Suprapubic skin (tissue), 4 donors: ENCODE data around the gene RANBP1. TPM values are rescaled to one million over a fixed set of nuclear protein-coding genes. Genes with fewer than 3 reads are reported as not detected.

Experiments used
- DNase-seq, 2 donors: peaks; one replicate each; pipeline ENCODE4 v3.0.0-alpha.2; 2019; ENCODE audit warnings: low spot score in 2 of 2
- H3K27ac ChIP-seq: fragments of 200-600 bp; sonication (generic); one replicate; pipeline ENCODE4 v1.5.1; 2019
- H3K27me3 ChIP-seq: fragments of 200-600 bp; sonication (generic); one replicate; pipeline ENCODE4 v1.5.1; 2019
- H3K36me3 ChIP-seq: fragments of 200-600 bp; sonication (generic); one replicate; pipeline ENCODE4 v1.5.1; 2019
- H3K4me1 ChIP-seq: fragments of 200-600 bp; sonication (generic); one replicate; pipeline ENCODE4 v1.5.1; 2019
- H3K4me3 ChIP-seq: fragments of 200-600 bp; sonication (generic); one replicate; pipeline ENCODE4 v1.5.1; 2019; ENCODE audit warnings: mild to moderate bottlenecking
- H3K9me3 ChIP-seq: fragments of 200-600 bp; sonication (generic); one replicate; pipeline ENCODE4 v1.5.1; 2019
- CTCF ChIP-seq, 2 donors: fragments of 200-600 bp in 1 of 2; fragments of 450-650 bp in 1 of 2; sonication (generic) in 1 of 2; IDR thresholded peaks; one replicate each; pipeline ENCODE4 v1.5.1; 2016 to 2019; ENCODE audit warnings: antibody characterized with exemption in 2 of 2, mild to moderate bottlenecking in 1 of 2, moderate library complexity in 1 of 2
- EP300 ChIP-seq: sonication (generic); formaldehyde crosslinking; IDR thresholded peaks from one replicate; pipeline ENCODE4 v1.6.1; 2017; ENCODE audit warnings: antibody characterized with exemption
- POLR2A ChIP-seq, 2 donors: fragments of 450-650 bp; IDR thresholded peaks; one replicate each; pipeline ENCODE4 v1.6.1; 2017; ENCODE audit warnings: antibody characterized with exemption in 2 of 2, mild to moderate bottlenecking in 2 of 2, moderate library complexity in 2 of 2
- POLR2AphosphoS5 ChIP-seq, 3 donors: sonication (generic); formaldehyde crosslinking; IDR thresholded peaks; one replicate each; pipeline ENCODE4 v1.6.1; 2017; ENCODE audit warnings: antibody characterized with exemption in 3 of 3
- WGBS: methylation state at CpG from one replicate; pipeline ENCODE4 v1.1.5; 2018; 5-methylcytosine and 5-hydroxymethylcytosine counted together
- total RNA-seq, 4 donors: library from RNA; depleted of rRNA; stranded (reverse); fragments of >200 nt; gene quantifications; one replicate each; pipeline ENCODE4 v1.1.0, GENCODE V29; 2016

RANBP1 gene
- total RNA-seq, 4 donors from 2014 or later: 107 to 150 (median 119) TPM

- DNase-seq: no peak
These were observed 22.5 kb downstream of the RANBP1 start for GRCh38 chr22:20138417-20138738.

GRCh38 chr22:20138868-20139267 is 23.0 kb downstream of the RANBP1 start:
- no peak for DNase-seq
- H3K27ac ChIP-seq: no peak overlapping the region
- peaks cover 44% of the 10 kb centered on the region for H3K36me3 ChIP-seq
- H3K9me3 ChIP-seq: no peaks in the 10 kb centered on the region
- 83% methylated on average over 6 of the region's 16 CpGs for WGBS
- H3K4me1 ChIP-seq: peaks cover 41% of the 10 kb centered on the region
- no peak for TF ChIP-seq EP300
- no peak for TF ChIP-seq POLR2AphosphoS5 (IDR thresholded peaks at IDR 0.05)
- no peak for TF ChIP-seq CTCF (IDR thresholded peaks at IDR 0.05)
- H3K27me3 ChIP-seq: no peaks in the 10 kb centered on the region
- no peak overlapping the region for H3K4me3 ChIP-seq

More at GRCh38 chr22:20138417-20138738, 22.5 kb downstream of the RANBP1 start:
- no peak for TF ChIP-seq POLR2AphosphoS5 (IDR thresholded peaks at IDR 0.05)
- no peak for TF ChIP-seq POLR2A (IDR thresholded peaks at IDR 0.05)
- no peak for TF ChIP-seq CTCF (IDR thresholded peaks at IDR 0.05)
- TF ChIP-seq EP300: no peak
- peaks cover 40% of the 10 kb centered on the region for H3K36me3 ChIP-seq
- H3K4me1 ChIP-seq: peaks cover 46% of the 10 kb centered on the region
- no peaks in the 10 kb centered on the region for H3K27me3 ChIP-seq
- 43% methylated on average over 4 of the region's 4 CpGs for WGBS
- no peak overlapping the region for H3K27ac ChIP-seq
- no peak overlapping the region for H3K4me3 ChIP-seq
- H3K9me3 ChIP-seq: no peaks in the 10 kb centered on the region

GRCh38 chr22:20139391-20140106 is 23.6 kb downstream of the RANBP1 start:
- Histone ChIP-seq H3K36me3 (peaks cover 51% of the 10 kb centered on the region), H3K9me3 (no peaks in the 10 kb centered on the region), H3K4me3 (no peak overlapping the region), H3K27ac (no peak overlapping the region), H3K27me3 (no peaks in the 10 kb centered on the region), H3K4me1 (peaks cover 36% of the 10 kb centered on the region)
- WGBS: 92% methylated on average over 19 of the region's 36 CpGs
- no peak for DNase-seq
- no peak for TF ChIP-seq EP300
- TF ChIP-seq CTCF (IDR thresholded peaks at IDR 0.05): no peak
- no peak for TF ChIP-seq POLR2AphosphoS5 (IDR thresholded peaks at IDR 0.05)
- TF ChIP-seq POLR2A (IDR thresholded peaks at IDR 0.05): no peak

GRCh38 chr22:20140107-20140445 is 24.2 kb downstream of the RANBP1 start:
- H3K4me3 ChIP-seq: no peak overlapping the region
- H3K36me3 ChIP-seq: peaks cover 56% of the 10 kb centered on the region
- H3K27me3 ChIP-seq: no peaks in the 10 kb centered on the region
- peaks cover 33% of the 10 kb centered on the region for H3K4me1 ChIP-seq
- TF ChIP-seq CTCF (IDR thresholded peaks at IDR 0.05) (no peak), POLR2AphosphoS5 (IDR thresholded peaks at IDR 0.05) (no peak), EP300 (no peak), POLR2A (IDR thresholded peaks at IDR 0.05) (no peak)
- H3K27ac ChIP-seq: no peak overlapping the region
- 97% methylated on average over 5 of the region's 11 CpGs for WGBS
- DNase-seq: no peak
- H3K9me3 ChIP-seq: no peaks in the 10 kb centered on the region

- H3K4me1 ChIP-seq: peaks cover 29% of the 10 kb centered on the region
- no peak for DNase-seq
- no peaks in the 10 kb centered on the region for H3K27me3 ChIP-seq
- no peaks in the 10 kb centered on the region for H3K9me3 ChIP-seq
- H3K4me3 ChIP-seq: no peak overlapping the region
- H3K36me3 ChIP-seq: peaks cover 61% of the 10 kb centered on the region
- WGBS: 93% methylated on average over 3 of the region's 17 CpGs
- no peak for TF ChIP-seq EP300
- no peak for TF ChIP-seq CTCF (IDR thresholded peaks at IDR 0.05)
- TF ChIP-seq POLR2A (IDR thresholded peaks at IDR 0.05): no peak
- TF ChIP-seq POLR2AphosphoS5 (IDR thresholded peaks at IDR 0.05): no peak
- H3K27ac ChIP-seq: no peak overlapping the region
These were observed 24.6 kb downstream of the RANBP1 start for GRCh38 chr22:20140521-20140964.
